Measurements from ENCODE around the gene CCDC33. TPM values are rescaled to one million over a fixed set of nuclear protein-coding genes. Genes with fewer than 3 reads are reported as not detected.

CCDC33 gene
- total and polyA plus RNA-seq, 12 donors: not detected

DNA sequence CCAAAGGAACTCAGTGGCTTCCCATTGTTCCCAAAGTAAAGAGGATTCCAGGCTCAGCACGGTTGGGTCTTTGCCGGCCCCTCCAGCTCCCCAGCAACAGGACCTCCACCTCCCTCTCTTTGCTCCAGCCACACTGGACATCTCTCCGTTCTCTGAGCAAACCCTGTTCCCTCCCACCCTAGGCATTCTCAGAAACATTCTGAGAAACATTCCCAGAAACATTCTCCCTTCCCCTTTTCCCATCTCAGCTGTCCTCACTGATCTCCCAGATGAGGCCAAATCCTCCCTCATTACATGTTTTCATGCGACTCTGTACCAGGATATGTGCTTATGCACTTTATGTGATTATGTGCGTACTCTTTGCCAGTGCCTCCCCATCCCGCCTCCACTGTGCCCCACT, 14.1 kb downstream of the CCDC33 start:
- H3K9me3 ChIP-seq: no peaks in the 10 kb centered on the region
- H3K27me3 ChIP-seq: peaks cover 0 to 14% (median 11%) of the 10 kb centered on the region in 7 donors
- peaks cover 0 to 42% (median 27%) of the 10 kb centered on the region in 9 donors for H3K4me1 ChIP-seq
- no peaks in the 10 kb centered on the region for H3K36me3 ChIP-seq
- intact Hi-C loops (cut with DNase I): loop anchor here in 1 of 10 donors (5.0 kb wide), 1 partner anchor 52 kb away; no protein-coding TSS in a partner anchor
- WGBS, 2 donors: 85% methylated on average over 6 of the region's 6 CpGs
- DNase-seq (no peak), ATAC-seq (no peak)
- TF ChIP-seq, protein P1, sequence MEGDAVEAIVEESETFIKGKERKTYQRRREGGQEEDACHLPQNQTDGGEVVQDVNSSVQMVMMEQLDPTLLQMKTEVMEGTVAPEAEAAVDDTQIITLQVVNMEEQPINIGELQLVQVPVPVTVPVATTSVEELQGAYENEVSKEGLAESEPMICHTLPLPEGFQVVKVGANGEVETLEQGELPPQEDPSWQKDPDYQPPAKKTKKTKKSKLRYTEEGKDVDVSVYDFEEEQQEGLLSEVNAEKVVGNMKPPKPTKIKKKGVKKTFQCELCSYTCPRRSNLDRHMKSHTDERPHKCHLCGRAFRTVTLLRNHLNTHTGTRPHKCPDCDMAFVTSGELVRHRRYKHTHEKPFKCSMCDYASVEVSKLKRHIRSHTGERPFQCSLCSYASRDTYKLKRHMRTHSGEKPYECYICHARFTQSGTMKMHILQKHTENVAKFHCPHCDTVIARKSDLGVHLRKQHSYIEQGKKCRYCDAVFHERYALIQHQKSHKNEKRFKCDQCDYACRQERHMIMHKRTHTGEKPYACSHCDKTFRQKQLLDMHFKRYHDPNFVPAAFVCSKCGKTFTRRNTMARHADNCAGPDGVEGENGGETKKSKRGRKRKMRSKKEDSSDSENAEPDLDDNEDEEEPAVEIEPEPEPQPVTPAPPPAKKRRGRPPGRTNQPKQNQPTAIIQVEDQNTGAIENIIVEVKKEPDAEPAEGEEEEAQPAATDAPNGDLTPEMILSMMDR (IDR thresholded peaks at IDR 0.05): no peak
- no peak overlapping the region for H3K4me3 ChIP-seq
- peak overlapping the region in 1 of 10 donors; percentile 36 for H3K27ac ChIP-seq

DNA sequence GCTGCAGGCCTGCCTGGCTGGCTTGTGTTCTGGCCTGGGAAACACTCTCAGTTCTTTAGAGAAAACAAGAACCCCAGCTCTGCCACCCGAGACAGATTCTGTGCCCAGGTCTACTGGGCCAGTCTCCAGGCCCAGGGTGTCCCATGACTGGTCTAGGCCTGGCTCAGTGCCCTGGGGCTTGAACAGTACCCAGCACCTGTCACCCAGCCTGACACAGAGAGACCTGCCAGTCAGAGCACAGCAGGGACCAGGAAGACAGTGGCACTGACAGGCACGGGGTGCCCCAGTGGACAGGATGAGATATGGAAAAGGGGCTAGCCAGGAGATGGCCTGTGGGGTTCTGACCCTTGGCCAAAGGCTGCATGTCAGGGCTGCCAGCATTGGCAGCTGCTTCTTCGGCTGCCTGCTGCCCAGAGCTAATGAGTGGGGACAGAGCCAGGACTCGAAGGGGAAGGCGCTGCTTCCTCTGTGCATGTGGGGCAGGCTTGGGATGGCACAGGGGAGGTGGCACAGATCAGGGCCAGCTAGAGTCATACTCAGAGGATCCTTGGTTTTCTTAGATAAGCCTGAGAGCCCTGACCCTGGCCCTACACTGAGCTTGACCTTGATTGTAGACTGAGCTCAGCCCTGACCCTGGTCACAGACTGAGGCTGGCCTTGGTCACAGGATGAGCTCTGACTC, 15.1 kb downstream of the CCDC33 start:
- TF ChIP-seq, protein P1 (IDR thresholded peaks at IDR 0.05): no peak
- intact Hi-C loops (cut with DNase I): loop anchor here in 1 of 10 donors (5.0 kb wide), 1 partner anchor 51 kb away; no protein-coding TSS in a partner anchor
- H3K9me3 ChIP-seq: no peaks in the 10 kb centered on the region
- peak overlapping the region in 7 of 10 donors; percentile 20 to 62 (median 49) for H3K27ac ChIP-seq
- no peak overlapping the region for H3K4me3 ChIP-seq
- peak; percentile 84 to 85 for DNase-seq
- peaks cover 0 to 6% (median 4%) of the 10 kb centered on the region in 7 donors for H3K27me3 ChIP-seq
- peaks cover 0 to 34% (median 22%) of the 10 kb centered on the region in 9 donors for H3K4me1 ChIP-seq
- WGBS, 2 donors: 42 to 53% methylated on average over 5 of the region's 5 CpGs
- no peaks in the 10 kb centered on the region for H3K36me3 ChIP-seq
- peak; percentile 89 to 99 (median 95) for ATAC-seq

DNA sequence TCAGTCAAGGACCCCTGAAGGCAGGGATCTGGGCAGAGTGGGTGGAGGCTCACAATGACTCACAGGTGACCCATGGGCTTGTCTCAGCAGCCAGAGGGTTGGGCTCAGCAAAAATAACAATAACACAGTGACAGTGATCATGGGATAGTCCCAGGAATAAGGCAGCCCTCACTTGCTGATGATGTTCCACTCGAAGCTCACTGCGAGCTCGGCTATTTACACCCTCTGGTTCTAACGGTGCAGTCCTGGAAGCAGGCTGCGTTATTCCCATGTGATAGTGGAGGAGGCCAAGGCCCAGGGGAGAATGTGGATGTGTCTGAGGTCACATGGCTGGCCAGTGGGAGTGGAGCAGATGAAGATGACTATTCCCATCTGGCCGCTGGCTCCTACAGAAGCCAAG, 16.2 kb downstream of the CCDC33 start:
- H3K9me3 ChIP-seq: no peaks in the 10 kb centered on the region
- H3K27me3 ChIP-seq: peaks cover 0 to 5% (median 0%) of the 10 kb centered on the region in 7 donors
- 43 to 49% methylated on average over 6 of the region's 6 CpGs for WGBS, 2 donors
- peak in 1 of 2 donors; percentile 52 for DNase-seq
- H3K27ac ChIP-seq: peak overlapping the region in 1 of 10 donors; percentile 6
- no peaks in the 10 kb centered on the region for H3K36me3 ChIP-seq
- TF ChIP-seq, protein P1 (IDR thresholded peaks at IDR 0.05): no peak
- intact Hi-C loops (cut with DNase I): loop anchor here in 1 of 10 donors (5.0 kb wide), 1 partner anchor 50 kb away; no protein-coding TSS in a partner anchor
- H3K4me3 ChIP-seq: no peak overlapping the region
- ATAC-seq: peak in 3 of 8 donors; percentile 20 to 62 (median 37)
- peaks cover 0 to 34% (median 22%) of the 10 kb centered on the region in 9 donors for H3K4me1 ChIP-seq

DNA sequence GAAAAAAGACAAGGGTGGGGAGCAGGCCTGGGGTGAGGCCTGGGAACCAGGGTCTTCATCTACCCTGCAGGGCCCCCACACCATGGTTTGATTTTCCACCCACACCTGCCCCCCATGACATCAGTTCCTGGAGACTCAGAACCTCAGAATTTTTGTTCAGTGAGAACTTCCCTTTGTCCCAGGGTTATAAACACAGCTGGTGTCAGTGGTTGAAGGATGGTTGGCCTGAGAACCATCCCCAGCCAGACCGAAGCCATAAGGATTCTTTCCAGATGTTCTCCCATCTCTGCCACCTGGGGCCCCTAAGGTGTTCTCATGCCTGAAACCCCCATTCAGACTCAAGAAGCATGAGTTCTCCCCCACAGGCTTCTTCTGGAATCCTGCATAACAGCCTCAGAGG, 16.6 kb downstream of the CCDC33 start:
- 69 to 73% methylated on average over 1 of the region's 1 CpG for WGBS, 2 donors
- H3K9me3 ChIP-seq: no peaks in the 10 kb centered on the region
- peaks cover 0 to 5% (median under 1%) of the 10 kb centered on the region in 7 donors for H3K27me3 ChIP-seq
- no peak overlapping the region for H3K4me3 ChIP-seq
- DNase-seq (no peak), ATAC-seq (peak in 2 of 8 donors; percentile 2 to 5)
- H3K27ac ChIP-seq: no peak overlapping the region
- no peaks in the 10 kb centered on the region for H3K36me3 ChIP-seq
- H3K4me1 ChIP-seq: peaks cover 0 to 34% (median 22%) of the 10 kb centered on the region in 9 donors
- TF ChIP-seq, protein P1 (IDR thresholded peaks at IDR 0.05): no peak
- intact Hi-C loops (cut with DNase I): loop anchor here in 1 of 10 donors (5.0 kb wide), 1 partner anchor 50 kb away; no protein-coding TSS in a partner anchor

All from heart right ventricle (tissue), 16 donors.